IMR-90 (cell line): Measurements from ENCODE around the gene PSPC1. TPM values are rescaled to one million over a fixed set of nuclear protein-coding genes. Genes with fewer than 3 reads are reported as not detected.

Experiments
- ATAC-seq: fragments of 200-7000 bp; cut with Tn5 transposase; 2 replicates; pipeline ENCODE4 v1.9.1; 2020; ENCODE audit warnings: low read depth, mild to moderate bottlenecking, moderate library complexity
- BruUV-seq: library from RNA; stranded (reverse); fragments of 400-500 nt; replicated peaks from 2 replicates; lab custom pipeline; 2021; lab: Mats Ljungman, UMichigan
- CTCF ChIA-PET: fragments of 300-600 bp; formaldehyde crosslinking; extraction: SDS; loops from one replicate; lab custom pipeline; 2021; ENCODE audit warnings: antibody characterized with exemption; lab: Yijun Ruan, JAX
- POLR2A ChIA-PET: fragments of 300-600 bp; sonication (Branson Sonifier 250); formaldehyde crosslinking; loops from one replicate; lab custom pipeline; 2022; ENCODE audit warnings: antibody characterized with exemption; ENCODE audit not compliant: unreplicated experiment; lab: Charles Lee
- DNase-seq: peaks from one replicate; pipeline ENCODE4 v3.0.0; 2013
- H2AFZ ChIP-seq: replicated peaks from 2 replicates; pipeline ENCODE3; 2013; ENCODE audit warnings: low read length, mild to moderate bottlenecking; ENCODE audit not compliant: poor library complexity
- H2AK5ac ChIP-seq: 2 replicates; pipeline ENCODE4 v1.6.1; 2013; ENCODE audit warnings: low read depth, low read length, inconsistent platforms
- H2AK9ac ChIP-seq: replicated peaks from 2 replicates; pipeline ENCODE3; 2013; ENCODE audit warnings: mild to moderate bottlenecking, low read depth, low read length, moderate library complexity; ENCODE audit not compliant: poor library complexity
- H2BK120ac ChIP-seq: 2 replicates; pipeline ENCODE4 v1.6.1; 2013; ENCODE audit warnings: low read depth, low read length, inconsistent platforms
- H2BK15ac ChIP-seq: 3 replicates; pipeline ENCODE4 v1.6.1; 2013; ENCODE audit warnings: low read depth, low read length, inconsistent platforms
- H2BK20ac ChIP-seq: 2 replicates; pipeline ENCODE4 v1.6.1; 2013; ENCODE audit warnings: low read depth, mild to moderate bottlenecking, inconsistent platforms, low read length, moderate library complexity
- H2BK5ac ChIP-seq: 2 replicates; pipeline ENCODE4 v1.6.1; 2013; ENCODE audit warnings: mild to moderate bottlenecking, low read depth, low read length, inconsistent platforms; ENCODE audit not compliant: poor library complexity, severe bottlenecking
- H3K14ac ChIP-seq: replicated peaks from 2 replicates; pipeline ENCODE4 v1.6.1; 2013; ENCODE audit warnings: low read depth, low read length, inconsistent platforms
- H3K18ac ChIP-seq: 2 replicates; pipeline ENCODE4 v1.6.1; 2013; ENCODE audit warnings: low read depth, low read length, control low read depth
- H3K23ac ChIP-seq: 2 replicates; pipeline ENCODE4 v1.6.1; 2013; ENCODE audit warnings: low read depth, low read length, inconsistent platforms
- H3K27ac ChIP-seq: 2 replicates; pipeline ENCODE4 v1.5.1; 2013; ENCODE audit warnings: mild to moderate bottlenecking, control low read depth, low read length; ENCODE audit not compliant: insufficient read depth
- H3K27me3 ChIP-seq: 2 replicates; pipeline ENCODE4 v1.6.1; 2013; ENCODE audit warnings: low read length; ENCODE audit not compliant: control insufficient read depth, insufficient read depth
- H3K36me3 ChIP-seq: 2 replicates; pipeline ENCODE4 v1.6.1; 2013; ENCODE audit warnings: low read length, mixed read lengths; ENCODE audit not compliant: control insufficient read depth, insufficient read depth
- H3K4ac ChIP-seq: 2 replicates; pipeline ENCODE4 v1.6.1; 2013; ENCODE audit warnings: low read depth, low read length, inconsistent platforms
- H3K4me1 ChIP-seq: 2 replicates; pipeline ENCODE4 v1.6.1; 2013; ENCODE audit warnings: low read length, mixed read lengths; ENCODE audit not compliant: control insufficient read depth, insufficient read depth
- H3K4me2 ChIP-seq: 2 replicates; pipeline ENCODE4 v1.6.1; 2013; ENCODE audit warnings: low read depth, mild to moderate bottlenecking, control low read depth, low read length, moderate library complexity
- H3K4me3 ChIP-seq: 2 replicates; pipeline ENCODE4 v1.5.1; 2013; ENCODE audit warnings: low read depth, mild to moderate bottlenecking, control low read depth, low read length, moderate library complexity; ENCODE audit not compliant: insufficient read depth
- H3K56ac ChIP-seq: 2 replicates; pipeline ENCODE4 v1.6.1; 2013; ENCODE audit warnings: low read length, inconsistent platforms; ENCODE audit not compliant: insufficient read depth; ENCODE audit errors: extremely low read depth
- H3K79me1 ChIP-seq, 2 experiments: 2 replicates each; pipeline ENCODE4 v1.6.1; 2013; ENCODE audit warnings: low read length in 2 of 2, inconsistent platforms in 1 of 2, low read depth in 1 of 2
- H3K9ac ChIP-seq: 2 replicates; pipeline ENCODE4 v1.6.1; 2013; ENCODE audit warnings: low read depth, low read length, control low read depth
- H3K9me1 ChIP-seq: 2 replicates; pipeline ENCODE4 v1.6.1; 2013; ENCODE audit warnings: low read length, inconsistent platforms; ENCODE audit not compliant: insufficient read depth
- H3K9me3 ChIP-seq: 2 replicates; pipeline ENCODE4 v1.6.1; 2013; ENCODE audit warnings: low read length; ENCODE audit not compliant: control insufficient read depth, insufficient read depth
- H4K20me1 ChIP-seq: 2 replicates; pipeline ENCODE4 v1.6.1; 2013; ENCODE audit warnings: low read length, inconsistent platforms; ENCODE audit not compliant: insufficient read depth
- H4K5ac ChIP-seq: 2 replicates; pipeline ENCODE4 v1.6.1; 2013; ENCODE audit warnings: mild to moderate bottlenecking, low read depth, low read length, control low read depth
- H4K8ac ChIP-seq, 2 experiments: 2 replicates each; pipeline ENCODE4 v1.6.1; 2013; ENCODE audit warnings: low read depth in 2 of 2, low read length in 2 of 2, control low read depth in 1 of 2, inconsistent platforms in 1 of 2
- H4K91ac ChIP-seq: 2 replicates; pipeline ENCODE4 v1.6.1; 2013; ENCODE audit warnings: low read depth, low read length, inconsistent platforms; ENCODE audit not compliant: insufficient read depth
- USF2 ChIP-seq: fragments of 150-350 bp; IDR thresholded peaks from 2 replicates; pipeline ENCODE4 v1.6.1; 2017; ENCODE audit warnings: mild to moderate bottlenecking, antibody characterized with exemption, low read length, low read depth
- WGBS, 2 experiments: methylation state at CpG; one replicate each; pipeline versions ENCODE4 v1.1.5 to v1.1.7; 2013; ENCODE audit warnings: missing lambda C conversion rate in 2 of 2; ENCODE audit not compliant: insufficient read length in 1 of 2; ENCODE audit errors: extremely low coverage in 2 of 2; 5-methylcytosine and 5-hydroxymethylcytosine counted together
- dilution Hi-C: fragments of 300-500 bp; cut with HindIII; formaldehyde crosslinking; loops from one replicate; pipeline ENCODE4 v1.14.3; 2018; ENCODE audit warnings: low sequenced_read_pairs; ENCODE audit not compliant: unreplicated experiment
- in situ Hi-C: fragments of 300-500 bp; cut with MboI; formaldehyde crosslinking; loops from 3 replicates; pipeline ENCODE4 v1.14.3; 2019; ENCODE audit warnings: low sequenced_read_pairs, inconsistent platforms, mixed read lengths
- intact Hi-C: fragments of 100-400 bp; cut with micrococcal nuclease; formaldehyde crosslinking; loops from 2 replicates; pipeline ENCODE4 v1.10.0; 2022
- polyA plus RNA-seq, 3 experiments: library from polyadenylated mRNA; depleted of rRNA; stranded (reverse); fragments of >200 nt; gene quantifications; 2 replicates each; pipeline ENCODE4 v1.2.3, GENCODE V29; 2012; ENCODE audit warnings: low replicate concordance in 1 of 3
- total RNA-seq: library from RNA; depleted of rRNA; stranded (reverse); fragments of >200 nt; gene quantifications from 2 replicates; pipeline ENCODE4 v1.2.3, GENCODE V29; 2012

The PSPC1 gene
- total and polyA plus RNA-seq, 2 of the 4 experiments (the other 2 are of a cell fraction), result 38.3 to 39.8 TPM

- Histone ChIP-seq H4K91ac (no peak overlapping the region), H4K20me1 (peaks cover 6% of the 10 kb centered on the region), H3K4me2 (no peak overlapping the region), H3K36me3 (peaks cover 36% of the 10 kb centered on the region), H3K18ac (no peak overlapping the region), H2BK120ac (no peak overlapping the region), H2BK5ac (no peak overlapping the region), H2AFZ (no peak overlapping the region), H3K9me1 (no peaks in the 10 kb centered on the region), H3K9me3 (no peaks in the 10 kb centered on the region), H3K27me3 (no peaks in the 10 kb centered on the region), H3K4me3 (no peak overlapping the region), H3K27ac (no peak overlapping the region), H3K56ac (no peak overlapping the region), H4K5ac (no peak overlapping the region), H3K79me1 (peaks cover 15 to 42% of the 10 kb centered on the region in 2 experiments), H3K23ac (no peak overlapping the region), H3K9ac (no peak overlapping the region), H3K14ac (no peak overlapping the region), H2BK15ac (no peak overlapping the region), H4K8ac (no peak overlapping the region), H2BK20ac (no peak overlapping the region), H3K4me1 (no peaks in the 10 kb centered on the region), H2AK9ac (no peak overlapping the region), H3K4ac (no peak overlapping the region), H2AK5ac (no peak overlapping the region)
- no peak for DNase-seq
- intact Hi-C loops, result no loop called here
- ChIA-PET CTCF (no interaction called here), POLR2A (no interaction called here)
- no peak for ATAC-seq
- BruUV-seq, result no TSS peak
- no peak for TF ChIP-seq USF2
- dilution Hi-C loops, result no loop called here
- WGBS, 2 experiments, result no CpG with 5 or more reads among the region's 5 CpGs
- in situ Hi-C loops, result no loop called here
These were observed 40.1 kb downstream of the PSPC1 start for GRCh38 chr13:19742643-19743042.
